WTC11 (cell line): ENCODE measurements around the gene URB1. TPM values are rescaled to one million over a fixed set of nuclear protein-coding genes. Genes with fewer than 3 reads are reported as not detected.

ENCODE experiments used
- ATAC-seq: fragments of 200-7000 bp; cut with Tn5 transposase; 2 replicates; pipeline ENCODE4 v1.10.0; 2021; ENCODE audit warnings: mild to moderate bottlenecking, moderate library complexity
- CTCF ChIA-PET: fragments of 300-600 bp; sonication (Branson Sonifier 250); formaldehyde crosslinking; loops from one replicate; lab custom pipeline; 2021; ENCODE audit warnings: antibody characterized with exemption; lab: Charles Lee
- POLR2A ChIA-PET: fragments of 350-600 bp; sonication (Branson Sonifier 250); formaldehyde crosslinking; loops from one replicate; lab custom pipeline; 2021; ENCODE audit warnings: antibody characterized with exemption; lab: Charles Lee
- DNase-seq: peaks from one replicate; pipeline ENCODE4 v3.0.0; 2021; ENCODE audit warnings: low spot score
- H3K27ac Mint-ChIP-seq: 2 replicates; pipeline ENCODE4 v1.8.0; 2021; ENCODE audit warnings: mixed read lengths
- H3K27me3 Mint-ChIP-seq: 2 replicates; pipeline ENCODE4 v1.8.0; 2021; ENCODE audit warnings: low read depth, mild to moderate bottlenecking, moderate library complexity, mixed read lengths
- H3K36me3 Mint-ChIP-seq: 2 replicates; pipeline ENCODE4 v1.8.0; 2021; ENCODE audit warnings: mixed read lengths
- H3K4me1 Mint-ChIP-seq: 2 replicates; pipeline ENCODE4 v1.8.0; 2022; ENCODE audit warnings: mixed read lengths
- H3K4me3 Mint-ChIP-seq: 2 replicates; pipeline ENCODE4 v1.8.0; 2021; ENCODE audit warnings: mild to moderate bottlenecking, moderate library complexity, mixed read lengths
- H3K9me3 Mint-ChIP-seq: 2 replicates; pipeline ENCODE4 v1.8.0; 2021; ENCODE audit warnings: mixed read lengths
- CBFB ChIP-seq: sonication (generic); formaldehyde crosslinking; IDR thresholded peaks from 2 replicates; pipeline ENCODE4 v1.8.1; 2022; ENCODE audit warnings: mild to moderate bottlenecking, low read depth, missing genetic modification reagents
- E2F4 ChIP-seq: sonication (generic); formaldehyde crosslinking; IDR thresholded peaks from 2 replicates; pipeline ENCODE4 v1.8.1; 2022; ENCODE audit warnings: low read depth, mild to moderate bottlenecking, moderate library complexity, missing genetic modification reagents, borderline replicate concordance
- ESRRA ChIP-seq: sonication (generic); formaldehyde crosslinking; IDR thresholded peaks from 2 replicates; pipeline ENCODE4 v1.8.1; 2022; ENCODE audit warnings: mild to moderate bottlenecking, missing genetic modification reagents, borderline replicate concordance
- HMGXB4 ChIP-seq: sonication (generic); formaldehyde crosslinking; IDR thresholded peaks from 2 replicates; pipeline ENCODE4 v1.8.1; 2023; ENCODE audit warnings: mild to moderate bottlenecking, moderate library complexity, missing genetic modification reagents
- JUN ChIP-seq: sonication (generic); formaldehyde crosslinking; IDR thresholded peaks from 2 replicates; pipeline ENCODE4 v1.8.0; 2023; ENCODE audit warnings: mild to moderate bottlenecking, missing genetic modification reagents
- MYBL2 ChIP-seq: sonication (generic); formaldehyde crosslinking; IDR thresholded peaks from 2 replicates; pipeline ENCODE4 v1.8.1; 2023; ENCODE audit warnings: mild to moderate bottlenecking, moderate library complexity, missing genetic modification reagents
- NFATC4 ChIP-seq: fragments of 250-450 bp; sonication (Bioruptor Pico); IDR thresholded peaks from 2 replicates; pipeline ENCODE4 v1.9.0; 2021; ENCODE audit warnings: mild to moderate bottlenecking
- NFYB ChIP-seq: sonication (generic); formaldehyde crosslinking; conservative IDR thresholded peaks from 2 replicates; pipeline ENCODE4 v1.8.0; 2022; ENCODE audit warnings: low read depth, missing genetic modification reagents
- OVOL2 ChIP-seq: fragments of 250-450 bp; sonication (Bioruptor Pico); IDR thresholded peaks from 2 replicates; pipeline ENCODE4 v1.9.0; 2021; ENCODE audit warnings: mild to moderate bottlenecking, borderline replicate concordance
- PRRX2 ChIP-seq: fragments of 250-450 bp; sonication (Bioruptor Pico); IDR thresholded peaks from 2 replicates; pipeline ENCODE4 v1.8.0; 2021; ENCODE audit warnings: mild to moderate bottlenecking
- RELA ChIP-seq: sonication (generic); formaldehyde crosslinking; IDR thresholded peaks from 2 replicates; pipeline ENCODE4 v1.8.1; 2022; ENCODE audit warnings: missing genetic modification reagents, mild to moderate bottlenecking, borderline replicate concordance
- RORB ChIP-seq: fragments of 250-450 bp; sonication (Bioruptor Pico); IDR thresholded peaks from 2 replicates; pipeline ENCODE4 v1.9.0; 2021; ENCODE audit warnings: mild to moderate bottlenecking
- SMAD4 ChIP-seq: sonication (generic); formaldehyde crosslinking; IDR thresholded peaks from 2 replicates; pipeline ENCODE4 v1.8.0; 2022; ENCODE audit warnings: mild to moderate bottlenecking, missing genetic modification reagents
- TCF7 ChIP-seq: sonication (generic); formaldehyde crosslinking; IDR thresholded peaks from 2 replicates; pipeline ENCODE4 v1.8.0; 2022; ENCODE audit warnings: mild to moderate bottlenecking, low read depth, missing genetic modification reagents, moderate library complexity
- ZNF138 ChIP-seq: sonication (generic); formaldehyde crosslinking; conservative IDR thresholded peaks from 2 replicates; pipeline ENCODE4 v1.8.1; 2022; ENCODE audit warnings: mild to moderate bottlenecking, moderate library complexity, missing genetic modification reagents
- ZNF423 ChIP-seq: fragments of 250-450 bp; sonication (Bioruptor Pico); IDR thresholded peaks from 2 replicates; pipeline ENCODE4 v2.1.2; 2022; ENCODE audit warnings: mild to moderate bottlenecking, moderate library complexity
- total RNA-seq: library from RNA; stranded (reverse); gene quantifications from 3 replicates; pipeline ENCODE4 v1.2.3, GENCODE V29; 2021
- TF ChIP-seq, protein P1 (sequence below): sonication (generic); formaldehyde crosslinking; IDR thresholded peaks from 2 replicates; pipeline ENCODE4 v1.8.0; 2022; ENCODE audit warnings: mild to moderate bottlenecking, missing genetic modification reagents
- TF ChIP-seq, protein P2 (sequence below): sonication (generic); formaldehyde crosslinking; IDR thresholded peaks from 2 replicates; pipeline ENCODE4 v1.8.0; 2022; ENCODE audit warnings: mild to moderate bottlenecking, missing genetic modification reagents
- TF ChIP-seq, protein P3 (sequence below): fragments of 250-450 bp; sonication (Bioruptor Pico); conservative IDR thresholded peaks from 2 replicates; pipeline ENCODE4 v1.9.0; 2021; ENCODE audit warnings: mild to moderate bottlenecking
- TF ChIP-seq, protein P4 (sequence below): sonication (generic); formaldehyde crosslinking; conservative IDR thresholded peaks from 2 replicates; pipeline ENCODE4 v1.8.1; 2023; ENCODE audit warnings: mild to moderate bottlenecking, low read depth, missing genetic modification reagents, moderate library complexity

Gene URB1
- total RNA-seq, 1 experiment from 2014 or later = 38.7 TPM

DNA sequence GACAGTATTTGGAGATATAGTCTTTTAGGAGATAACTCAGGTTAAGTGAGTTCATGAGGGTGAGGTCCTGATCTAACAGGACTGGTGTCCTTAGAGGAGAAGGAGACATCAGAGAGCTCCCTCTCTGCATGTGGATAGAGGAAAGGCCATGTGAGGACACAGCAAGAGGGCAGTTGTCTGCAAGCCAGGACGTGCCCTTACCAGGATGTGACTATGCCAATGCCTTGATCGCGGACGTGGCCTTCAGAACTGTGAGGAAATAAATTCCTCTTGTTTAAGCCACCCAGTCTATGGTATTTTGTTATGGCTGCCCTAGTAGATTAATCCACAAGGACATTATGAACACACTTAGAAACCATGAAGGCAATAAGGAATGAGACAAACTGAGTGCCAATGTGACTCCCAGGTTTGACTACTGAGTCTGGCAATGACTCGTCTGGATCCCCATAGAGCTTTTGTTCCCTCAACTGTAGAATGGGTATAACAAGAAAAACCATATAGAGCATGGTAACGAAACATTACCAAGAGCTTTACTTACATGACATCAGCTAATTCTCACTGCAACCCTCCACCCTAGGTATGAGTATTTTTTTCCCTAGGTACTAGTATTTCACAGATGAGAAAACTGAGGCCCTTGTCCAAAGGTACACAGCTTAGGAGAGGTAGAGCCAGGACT is 6.5 kb downstream of the URB1 start:
- ChIA-PET POLR2A (interaction anchor here (0.7 kb wide), 1 partner anchor 1524 kb away, joined by 4 read pairs; no protein-coding TSS in a partner anchor), CTCF (interaction anchor here (0.6 to 1.3 kb wide), 3 partner anchors 72 to 215 kb away, joined by 3 to 12 read pairs (median 4); no protein-coding TSS in a partner anchor)
- Mint-ChIP-seq H3K36me3 (peaks cover 56% of the 10 kb centered on the region), H3K9me3 (no peaks in the 10 kb centered on the region), H3K27me3 (no peaks in the 10 kb centered on the region), H3K4me3 (no peak overlapping the region), H3K4me1 (peaks cover 31% of the 10 kb centered on the region), H3K27ac (no peak overlapping the region)
- TF ChIP-seq, protein P1, sequence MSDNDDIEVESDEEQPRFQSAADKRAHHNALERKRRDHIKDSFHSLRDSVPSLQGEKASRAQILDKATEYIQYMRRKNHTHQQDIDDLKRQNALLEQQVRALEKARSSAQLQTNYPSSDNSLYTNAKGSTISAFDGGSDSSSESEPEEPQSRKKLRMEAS = no peak
- TF ChIP-seq ZNF138 (CRISPR knock-in tag) (no peak), NFYB (CRISPR knock-in tag) (no peak), E2F4 (CRISPR knock-in tag) (no peak), ESRRA (CRISPR knock-in tag) (no peak), PRRX2 (CRISPR knock-in tag) (no peak), JUN (CRISPR knock-in tag) (no peak), OVOL2 (CRISPR knock-in tag) (no peak), HMGXB4 (CRISPR knock-in tag) (no peak), MYBL2 (CRISPR knock-in tag) (no peak), CBFB (CRISPR knock-in tag) (no peak), ZNF423 (CRISPR knock-in tag) (no peak), SMAD4 (CRISPR knock-in tag) (no peak), RELA (CRISPR knock-in tag) (no peak), TCF7 (CRISPR knock-in tag) (no peak), NFATC4 (no peak), RORB (CRISPR knock-in tag) (no peak)
- TF ChIP-seq, protein P2, sequence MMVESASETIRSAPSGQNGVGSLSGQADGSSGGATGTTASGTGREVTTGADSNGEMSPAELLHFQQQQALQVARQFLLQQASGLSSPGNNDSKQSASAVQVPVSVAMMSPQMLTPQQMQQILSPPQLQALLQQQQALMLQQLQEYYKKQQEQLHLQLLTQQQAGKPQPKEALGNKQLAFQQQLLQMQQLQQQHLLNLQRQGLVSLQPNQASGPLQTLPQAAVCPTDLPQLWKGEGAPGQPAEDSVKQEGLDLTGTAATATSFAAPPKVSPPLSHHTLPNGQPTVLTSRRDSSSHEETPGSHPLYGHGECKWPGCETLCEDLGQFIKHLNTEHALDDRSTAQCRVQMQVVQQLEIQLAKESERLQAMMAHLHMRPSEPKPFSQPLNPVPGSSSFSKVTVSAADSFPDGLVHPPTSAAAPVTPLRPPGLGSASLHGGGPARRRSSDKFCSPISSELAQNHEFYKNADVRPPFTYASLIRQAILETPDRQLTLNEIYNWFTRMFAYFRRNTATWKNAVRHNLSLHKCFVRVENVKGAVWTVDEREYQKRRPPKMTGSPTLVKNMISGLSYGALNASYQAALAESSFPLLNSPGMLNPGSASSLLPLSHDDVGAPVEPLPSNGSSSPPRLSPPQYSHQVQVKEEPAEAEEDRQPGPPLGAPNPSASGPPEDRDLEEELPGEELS (CRISPR knock-in tag) = no peak
- TF ChIP-seq, protein P3, sequence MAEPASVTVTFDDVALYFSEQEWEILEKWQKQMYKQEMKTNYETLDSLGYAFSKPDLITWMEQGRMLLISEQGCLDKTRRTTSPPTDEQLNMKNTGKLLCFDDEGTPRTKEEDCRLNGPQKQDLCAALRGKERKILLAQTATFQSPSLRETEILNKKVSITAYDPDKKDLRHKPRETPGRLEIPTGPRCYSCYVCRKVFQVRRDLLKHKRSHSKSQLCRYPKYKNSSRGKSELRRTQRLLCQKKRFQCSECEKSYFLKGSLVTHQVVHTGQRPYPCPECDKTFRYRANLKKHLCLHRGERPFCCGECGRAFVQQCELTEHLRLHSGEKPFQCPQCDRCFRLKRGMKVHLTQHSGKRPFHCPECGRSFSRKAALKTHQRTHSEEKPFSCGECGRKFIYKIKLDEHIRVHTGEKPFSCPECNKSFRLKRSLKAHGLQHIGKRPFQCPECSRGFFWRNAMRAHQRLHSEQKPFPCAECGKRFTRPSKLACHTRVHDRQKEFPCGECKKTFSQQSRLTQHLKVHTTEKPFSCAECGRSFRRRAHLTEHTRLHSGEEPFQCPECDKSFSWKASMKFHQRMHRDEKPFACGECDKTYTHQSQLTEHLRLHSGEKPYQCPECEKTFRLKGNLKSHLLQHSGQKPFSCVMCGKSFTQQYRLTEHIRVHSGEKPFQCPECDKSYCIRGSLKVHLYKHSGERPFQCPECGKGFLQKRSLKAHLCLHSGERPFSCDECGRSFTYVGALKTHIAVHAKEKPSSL = no peak
- TF ChIP-seq, protein P4, sequence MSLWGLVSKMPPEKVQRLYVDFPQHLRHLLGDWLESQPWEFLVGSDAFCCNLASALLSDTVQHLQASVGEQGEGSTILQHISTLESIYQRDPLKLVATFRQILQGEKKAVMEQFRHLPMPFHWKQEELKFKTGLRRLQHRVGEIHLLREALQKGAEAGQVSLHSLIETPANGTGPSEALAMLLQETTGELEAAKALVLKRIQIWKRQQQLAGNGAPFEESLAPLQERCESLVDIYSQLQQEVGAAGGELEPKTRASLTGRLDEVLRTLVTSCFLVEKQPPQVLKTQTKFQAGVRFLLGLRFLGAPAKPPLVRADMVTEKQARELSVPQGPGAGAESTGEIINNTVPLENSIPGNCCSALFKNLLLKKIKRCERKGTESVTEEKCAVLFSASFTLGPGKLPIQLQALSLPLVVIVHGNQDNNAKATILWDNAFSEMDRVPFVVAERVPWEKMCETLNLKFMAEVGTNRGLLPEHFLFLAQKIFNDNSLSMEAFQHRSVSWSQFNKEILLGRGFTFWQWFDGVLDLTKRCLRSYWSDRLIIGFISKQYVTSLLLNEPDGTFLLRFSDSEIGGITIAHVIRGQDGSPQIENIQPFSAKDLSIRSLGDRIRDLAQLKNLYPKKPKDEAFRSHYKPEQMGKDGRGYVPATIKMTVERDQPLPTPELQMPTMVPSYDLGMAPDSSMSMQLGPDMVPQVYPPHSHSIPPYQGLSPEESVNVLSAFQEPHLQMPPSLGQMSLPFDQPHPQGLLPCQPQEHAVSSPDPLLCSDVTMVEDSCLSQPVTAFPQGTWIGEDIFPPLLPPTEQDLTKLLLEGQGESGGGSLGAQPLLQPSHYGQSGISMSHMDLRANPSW (CRISPR knock-in tag) = no peak
- DNase-seq = no peak
- ATAC-seq = no peak
